Esophagus muscularis mucosa (tissue), 3 donors: ENCODE data around the gene DPH3.

Experiments
- POLR2AphosphoS5 ChIP-seq, 2 donors: sonication (generic); formaldehyde crosslinking; IDR thresholded peaks; one replicate each; pipeline ENCODE4 v1.6.1; 2017; ENCODE audit warnings: antibody characterized with exemption in 2 of 2
- TF ChIP-seq, protein P1 (sequence below), 3 experiments: fragments of 200-600 bp in 2 of 3; fragments of 450-650 bp in 1 of 3; sonication (generic) in 2 of 3; IDR thresholded peaks; one replicate each; pipeline ENCODE4 v1.5.1; 2017 to 2019; ENCODE audit warnings: antibody characterized with exemption in 3 of 3, mild to moderate bottlenecking in 2 of 3, moderate library complexity in 1 of 3

DNA sequence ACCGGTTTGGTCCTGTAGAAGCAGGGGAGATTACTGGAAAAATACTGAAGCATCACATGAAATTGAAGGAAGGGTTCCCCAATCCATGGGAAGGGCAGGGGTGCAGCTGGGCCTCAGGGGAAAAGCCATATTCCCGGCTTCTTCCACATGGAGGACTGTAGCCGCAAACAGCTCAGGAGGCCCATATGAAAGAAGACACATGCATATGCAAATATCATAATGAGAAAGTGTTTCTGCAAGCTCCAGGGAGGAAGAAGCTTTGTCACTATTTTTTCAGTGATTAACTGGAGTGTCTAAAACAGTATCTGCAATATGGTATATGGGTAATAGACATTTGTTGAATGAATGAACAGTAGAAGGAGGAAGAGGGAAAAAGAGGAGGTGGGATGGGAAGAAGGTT is 19.1 kb downstream of the DPH3 start:
- TF ChIP-seq, protein P1, sequence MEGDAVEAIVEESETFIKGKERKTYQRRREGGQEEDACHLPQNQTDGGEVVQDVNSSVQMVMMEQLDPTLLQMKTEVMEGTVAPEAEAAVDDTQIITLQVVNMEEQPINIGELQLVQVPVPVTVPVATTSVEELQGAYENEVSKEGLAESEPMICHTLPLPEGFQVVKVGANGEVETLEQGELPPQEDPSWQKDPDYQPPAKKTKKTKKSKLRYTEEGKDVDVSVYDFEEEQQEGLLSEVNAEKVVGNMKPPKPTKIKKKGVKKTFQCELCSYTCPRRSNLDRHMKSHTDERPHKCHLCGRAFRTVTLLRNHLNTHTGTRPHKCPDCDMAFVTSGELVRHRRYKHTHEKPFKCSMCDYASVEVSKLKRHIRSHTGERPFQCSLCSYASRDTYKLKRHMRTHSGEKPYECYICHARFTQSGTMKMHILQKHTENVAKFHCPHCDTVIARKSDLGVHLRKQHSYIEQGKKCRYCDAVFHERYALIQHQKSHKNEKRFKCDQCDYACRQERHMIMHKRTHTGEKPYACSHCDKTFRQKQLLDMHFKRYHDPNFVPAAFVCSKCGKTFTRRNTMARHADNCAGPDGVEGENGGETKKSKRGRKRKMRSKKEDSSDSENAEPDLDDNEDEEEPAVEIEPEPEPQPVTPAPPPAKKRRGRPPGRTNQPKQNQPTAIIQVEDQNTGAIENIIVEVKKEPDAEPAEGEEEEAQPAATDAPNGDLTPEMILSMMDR (IDR thresholded peaks at IDR 0.05): no peak
- no peak for TF ChIP-seq POLR2AphosphoS5 (IDR thresholded peaks at IDR 0.05)
